C4-2B (cell line): ENCODE results near the gene GRAP2.

ENCODE experiments used
- H3K27ac ChIP-seq: fragments of 450-650 bp; 2 replicates; pipeline ENCODE4 v1.5.1; 2017
- ZFX ChIP-seq: fragments of 450-650 bp; IDR thresholded peaks from 2 replicates; pipeline ENCODE4 v1.6.1; 2017
- TF ChIP-seq, protein P1 (sequence below): fragments of 450-650 bp; conservative IDR thresholded peaks from 2 replicates; pipeline ENCODE4 v1.5.1; 2017; ENCODE audit warnings: mild to moderate bottlenecking

GRAP2 gene

DNA sequence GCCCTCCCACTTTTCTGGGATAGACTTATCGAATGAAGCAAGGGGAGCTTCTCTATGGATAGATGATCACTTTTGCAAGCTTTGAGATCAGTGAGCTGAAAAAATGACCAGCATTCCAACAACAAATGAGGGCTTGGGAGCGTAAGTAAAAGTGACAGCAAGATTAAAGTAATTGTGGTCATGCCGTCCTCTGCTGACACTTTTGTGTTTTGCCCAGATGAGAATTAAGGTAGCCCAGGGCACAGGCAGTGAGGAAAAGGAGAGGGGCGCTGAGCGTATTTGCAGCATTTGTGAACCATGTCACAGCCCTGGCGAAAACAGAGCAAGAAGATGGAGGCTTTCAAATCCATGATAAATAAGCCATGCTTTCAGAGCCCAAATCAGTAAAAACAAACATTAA is 34.7 kb downstream of the GRAP2 start:
- no peak overlapping the region for H3K27ac ChIP-seq
- TF ChIP-seq ZFX, result no peak
- TF ChIP-seq, protein P1, sequence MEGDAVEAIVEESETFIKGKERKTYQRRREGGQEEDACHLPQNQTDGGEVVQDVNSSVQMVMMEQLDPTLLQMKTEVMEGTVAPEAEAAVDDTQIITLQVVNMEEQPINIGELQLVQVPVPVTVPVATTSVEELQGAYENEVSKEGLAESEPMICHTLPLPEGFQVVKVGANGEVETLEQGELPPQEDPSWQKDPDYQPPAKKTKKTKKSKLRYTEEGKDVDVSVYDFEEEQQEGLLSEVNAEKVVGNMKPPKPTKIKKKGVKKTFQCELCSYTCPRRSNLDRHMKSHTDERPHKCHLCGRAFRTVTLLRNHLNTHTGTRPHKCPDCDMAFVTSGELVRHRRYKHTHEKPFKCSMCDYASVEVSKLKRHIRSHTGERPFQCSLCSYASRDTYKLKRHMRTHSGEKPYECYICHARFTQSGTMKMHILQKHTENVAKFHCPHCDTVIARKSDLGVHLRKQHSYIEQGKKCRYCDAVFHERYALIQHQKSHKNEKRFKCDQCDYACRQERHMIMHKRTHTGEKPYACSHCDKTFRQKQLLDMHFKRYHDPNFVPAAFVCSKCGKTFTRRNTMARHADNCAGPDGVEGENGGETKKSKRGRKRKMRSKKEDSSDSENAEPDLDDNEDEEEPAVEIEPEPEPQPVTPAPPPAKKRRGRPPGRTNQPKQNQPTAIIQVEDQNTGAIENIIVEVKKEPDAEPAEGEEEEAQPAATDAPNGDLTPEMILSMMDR, result 0 out of 2 replicates have a peak, but pooled peaks have one; percentile 5

DNA sequence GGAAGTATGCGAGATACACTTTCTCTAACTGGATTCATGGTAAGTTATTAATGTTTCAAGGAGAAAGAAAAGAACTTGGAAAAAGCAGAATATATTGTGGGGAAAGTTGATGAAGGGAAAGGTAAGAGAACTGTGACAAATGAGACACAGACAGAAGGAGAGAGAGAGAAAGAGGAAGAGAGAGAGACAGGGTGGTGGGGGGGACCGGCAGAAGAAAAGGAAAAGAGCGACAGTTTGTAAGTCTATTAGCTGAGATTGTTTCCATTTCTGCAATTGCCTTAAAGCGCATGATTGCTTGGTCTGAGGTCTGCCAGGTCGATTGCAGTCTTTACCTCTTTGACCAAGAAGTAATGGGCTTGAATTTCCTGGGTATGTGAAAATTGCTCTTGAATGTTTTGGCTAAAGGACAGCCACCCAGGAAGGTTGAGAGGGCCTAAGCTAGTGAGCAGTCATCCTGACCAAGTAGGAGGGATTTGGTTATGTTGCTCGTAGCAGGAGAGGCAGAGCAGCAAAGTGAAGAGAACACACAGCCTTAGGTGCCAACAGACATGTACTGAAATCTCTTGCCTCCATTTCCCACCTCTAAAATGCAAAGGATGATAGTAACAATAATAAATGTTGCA is 35.8 kb downstream of the GRAP2 start:
- no peak overlapping the region for H3K27ac ChIP-seq
- TF ChIP-seq ZFX, result no peak
- TF ChIP-seq, protein P1, result no peak

DNA sequence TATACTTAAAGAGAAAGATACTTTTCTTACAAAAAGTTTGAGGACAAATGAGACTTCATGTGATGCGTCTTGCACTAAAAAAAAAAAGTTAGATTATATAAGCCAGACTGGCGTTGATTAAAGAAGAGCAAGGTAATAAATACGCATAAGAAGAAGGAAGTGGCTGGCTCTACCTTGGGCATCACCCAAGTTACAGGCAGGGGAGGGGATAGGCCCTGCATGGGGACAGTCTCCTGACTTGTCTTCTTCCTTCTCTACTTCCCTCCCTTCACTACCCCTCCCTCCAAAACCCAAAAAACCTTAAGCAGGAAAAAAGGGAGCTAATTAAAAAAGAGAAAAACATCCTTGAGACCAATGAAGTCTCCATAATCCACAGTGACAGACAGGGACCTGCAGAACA is 37.0 kb downstream of the GRAP2 start:
- TF ChIP-seq, protein P1, result no peak
- no peak for TF ChIP-seq ZFX
- H3K27ac ChIP-seq, result no peak overlapping the region

DNA sequence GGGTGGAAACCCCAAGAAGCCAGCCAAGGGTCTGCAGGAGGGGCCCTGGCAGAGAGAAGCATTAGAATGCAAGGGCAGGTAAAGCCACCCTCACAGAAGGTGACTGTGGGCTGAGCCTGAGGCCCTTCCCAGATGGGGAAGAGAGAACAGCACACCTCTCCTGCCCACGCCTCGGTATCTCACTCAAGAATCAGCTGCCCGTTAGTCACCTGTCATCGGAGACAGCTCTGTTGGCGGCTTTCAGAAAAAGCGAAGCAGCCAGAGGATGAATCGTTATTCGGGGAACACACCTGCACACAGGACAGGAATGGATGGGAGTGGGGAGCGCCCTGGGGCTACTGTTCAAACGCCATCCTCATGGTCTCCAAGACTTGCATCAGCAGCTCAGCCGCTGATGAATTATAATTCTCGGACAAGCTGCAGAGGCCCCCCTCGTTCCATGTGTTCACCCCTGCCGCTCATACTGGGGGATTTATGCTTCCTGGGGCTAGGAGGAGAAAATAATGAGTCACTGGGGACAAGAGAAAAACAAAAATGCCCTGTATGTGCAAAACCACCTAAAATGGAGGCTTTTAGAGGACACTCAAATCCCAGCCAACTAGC is 37.7 kb downstream of the GRAP2 start:
- no peak overlapping the region for H3K27ac ChIP-seq
- TF ChIP-seq, protein P1, result no peak
- no peak for TF ChIP-seq ZFX

DNA sequence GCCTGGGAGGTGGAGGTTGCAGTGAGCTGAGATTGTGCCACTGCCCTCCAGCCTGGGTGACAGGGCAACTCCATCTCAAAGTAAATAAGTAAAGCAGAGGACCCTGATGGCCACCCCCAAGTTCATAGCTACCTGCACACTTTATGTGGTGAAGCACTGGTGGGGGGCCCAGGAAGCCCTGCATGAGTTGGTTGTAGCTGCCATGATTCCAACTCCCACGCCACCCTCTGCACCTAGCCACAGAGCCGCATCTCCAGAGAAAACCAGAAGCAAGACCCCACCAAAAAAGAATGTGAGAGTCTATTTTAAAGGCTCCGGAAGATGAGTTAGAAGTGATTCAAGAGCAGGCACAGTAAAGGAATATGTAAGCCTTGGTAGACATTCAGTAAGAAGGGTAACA is 38.9 kb downstream of the GRAP2 start:
- TF ChIP-seq ZFX, result no peak
- TF ChIP-seq, protein P1, result no peak
- no peak overlapping the region for H3K27ac ChIP-seq

DNA sequence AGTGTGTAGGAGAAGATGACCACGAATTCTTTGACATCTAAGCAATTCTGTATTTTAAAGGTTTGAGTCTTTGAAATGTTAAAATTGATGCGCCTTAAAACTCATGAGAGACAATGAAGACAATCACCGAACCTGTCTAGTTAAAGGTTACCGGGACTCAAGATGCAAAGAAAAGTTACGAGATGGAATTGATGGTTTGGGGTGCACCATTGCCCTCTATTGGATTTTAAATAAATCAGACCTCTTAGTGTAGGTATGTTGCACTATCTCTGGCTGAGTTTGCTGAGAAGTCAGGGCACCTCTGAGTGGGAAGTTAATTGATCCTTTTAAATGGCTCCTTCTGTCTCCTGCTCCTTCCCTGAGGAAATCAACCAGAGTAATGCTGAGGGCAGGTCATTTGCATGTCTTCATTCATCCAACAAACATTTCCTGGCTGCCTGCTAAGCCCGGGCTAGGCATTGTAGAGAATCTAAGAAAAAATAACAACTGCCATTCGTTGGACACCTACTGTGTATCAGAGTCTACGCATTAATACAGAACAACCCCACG is 39.9 kb downstream of the GRAP2 start:
- no peak for TF ChIP-seq ZFX
- H3K27ac ChIP-seq, result no peak overlapping the region

DNA sequence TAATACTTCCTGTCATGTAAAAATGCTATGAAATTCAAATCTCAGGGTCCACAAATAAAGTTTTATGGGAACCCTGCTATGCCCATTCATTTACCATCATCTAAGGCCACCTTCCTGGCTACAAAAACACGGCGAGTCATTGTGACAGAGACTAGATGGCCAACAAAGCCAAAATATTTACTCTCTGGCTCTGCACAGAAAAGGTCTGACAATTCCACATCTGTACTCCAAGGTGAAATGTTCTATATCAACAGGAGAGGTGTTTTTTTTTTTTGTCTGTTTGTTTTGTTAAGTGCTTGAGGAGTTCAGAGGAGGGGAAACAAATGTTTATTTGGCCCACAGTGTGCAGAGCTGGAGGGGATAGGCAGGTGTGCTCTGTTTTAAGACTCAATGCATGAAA is 40.7 kb downstream of the GRAP2 start:
- H3K27ac ChIP-seq, result no peak overlapping the region
- TF ChIP-seq ZFX, result no peak
- TF ChIP-seq, protein P1, result no peak
